Activated CD8-positive, alpha-beta T cell treated with anti-CD3 and anti-CD28 coated beads for 36 hours (primary cell): Measurements from ENCODE around the gene TNKS1BP1. TPM values are rescaled to one million over a fixed set of nuclear protein-coding genes. Genes with fewer than 3 reads are reported as not detected.

Experiments used
- ATAC-seq: fragments of 200-7000 bp; cut with Tn5 transposase; one replicate; pipeline ENCODE4 v1.10.0; 2021; ENCODE audit warnings: mild to moderate bottlenecking, moderate library complexity
- CTCF ChIA-PET: fragments of 350-600 bp; sonication (Branson Sonifier 250); formaldehyde crosslinking; loops from one replicate; lab custom pipeline; 2021; ENCODE audit warnings: antibody characterized with exemption; lab: Charles Lee
- POLR2A ChIA-PET: fragments of 350-600 bp; sonication (Branson Sonifier 250); formaldehyde crosslinking; loops from one replicate; lab custom pipeline; 2021; ENCODE audit warnings: antibody characterized with exemption; lab: Charles Lee
- DNase-seq: peaks from one replicate; pipeline ENCODE4 v3.0.0-alpha.2; 2020
- H3K27ac Mint-ChIP-seq: one replicate; pipeline ENCODE4 v1.8.0; 2021; ENCODE audit warnings: mild to moderate bottlenecking, mixed read lengths
- H3K27me3 Mint-ChIP-seq: one replicate; pipeline ENCODE4 v1.8.0; 2021; ENCODE audit warnings: mixed read lengths
- H3K36me3 Mint-ChIP-seq: one replicate; pipeline ENCODE4 v1.8.0; 2021; ENCODE audit warnings: low read depth, mixed read lengths
- H3K4me1 Mint-ChIP-seq: one replicate; pipeline ENCODE4 v1.8.0; 2021; ENCODE audit warnings: low read depth, mixed read lengths
- H3K4me3 Mint-ChIP-seq: one replicate; pipeline ENCODE4 v1.8.0; 2021; ENCODE audit warnings: mild to moderate bottlenecking, moderate library complexity, mixed read lengths
- H3K9me3 Mint-ChIP-seq: one replicate; pipeline ENCODE4 v1.8.0; 2021; ENCODE audit warnings: mixed read lengths
- intact Hi-C: fragments of 100-400 bp; cut with micrococcal nuclease; formaldehyde crosslinking; loops from one replicate; pipeline ENCODE4 v1.10.0; 2022
- total RNA-seq, 2 experiments: library from RNA; stranded (reverse); gene quantifications; one replicate each; pipeline ENCODE4 v1.2.3, GENCODE V29; 2021
- TF ChIP-seq, protein P1 (sequence below): fragments of 200-600 bp; IDR thresholded peaks from one replicate; pipeline ENCODE4 v1.8.0; 2022; ENCODE audit warnings: antibody characterized with exemption, mild to moderate bottlenecking

TNKS1BP1 gene
- total RNA-seq, 2 experiments from 2014 or later, result 18.4 to 23.2 TPM

DNA sequence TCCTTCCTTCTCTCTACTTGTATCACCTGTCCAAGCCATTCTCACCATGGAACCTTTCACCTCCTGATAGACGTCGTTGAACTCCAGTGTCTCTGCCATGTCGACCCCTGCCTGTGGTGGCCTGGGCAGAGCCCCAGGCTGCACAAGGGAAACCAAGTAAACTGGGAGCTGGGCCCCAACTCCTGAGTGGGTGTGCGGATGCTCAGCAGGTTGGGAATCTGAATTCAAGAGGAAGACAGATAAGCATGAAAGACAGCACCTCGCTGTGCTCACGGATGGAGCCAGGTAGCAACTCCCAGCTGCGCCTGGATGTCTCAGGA is 10.2 kb upstream of the TNKS1BP1 start:
- POLR2A ChIA-PET, result interaction anchor here (0.8 to 4.5 kb wide), 4 partner anchors 10 to 123 kb away, joined by 3 to 63 read pairs (median 4); partner anchors contain the start of gene TNKS1BP1
- no peaks in the 10 kb centered on the region for H3K9me3 Mint-ChIP-seq
- H3K4me3 Mint-ChIP-seq, result peak overlapping the region; percentile 96
- CTCF ChIA-PET, result interaction anchor here (1.0 kb wide), 1 partner anchor 10 kb away, joined by 4 read pairs; the partner anchor contains the start of gene TNKS1BP1
- H3K27me3 Mint-ChIP-seq, result no peaks in the 10 kb centered on the region
- peaks cover 54% of the 10 kb centered on the region for H3K36me3 Mint-ChIP-seq
- TF ChIP-seq, protein P1, sequence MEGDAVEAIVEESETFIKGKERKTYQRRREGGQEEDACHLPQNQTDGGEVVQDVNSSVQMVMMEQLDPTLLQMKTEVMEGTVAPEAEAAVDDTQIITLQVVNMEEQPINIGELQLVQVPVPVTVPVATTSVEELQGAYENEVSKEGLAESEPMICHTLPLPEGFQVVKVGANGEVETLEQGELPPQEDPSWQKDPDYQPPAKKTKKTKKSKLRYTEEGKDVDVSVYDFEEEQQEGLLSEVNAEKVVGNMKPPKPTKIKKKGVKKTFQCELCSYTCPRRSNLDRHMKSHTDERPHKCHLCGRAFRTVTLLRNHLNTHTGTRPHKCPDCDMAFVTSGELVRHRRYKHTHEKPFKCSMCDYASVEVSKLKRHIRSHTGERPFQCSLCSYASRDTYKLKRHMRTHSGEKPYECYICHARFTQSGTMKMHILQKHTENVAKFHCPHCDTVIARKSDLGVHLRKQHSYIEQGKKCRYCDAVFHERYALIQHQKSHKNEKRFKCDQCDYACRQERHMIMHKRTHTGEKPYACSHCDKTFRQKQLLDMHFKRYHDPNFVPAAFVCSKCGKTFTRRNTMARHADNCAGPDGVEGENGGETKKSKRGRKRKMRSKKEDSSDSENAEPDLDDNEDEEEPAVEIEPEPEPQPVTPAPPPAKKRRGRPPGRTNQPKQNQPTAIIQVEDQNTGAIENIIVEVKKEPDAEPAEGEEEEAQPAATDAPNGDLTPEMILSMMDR, result no peak
- DNase-seq, result no peak
- ATAC-seq, result no peak
- peaks cover 50% of the 10 kb centered on the region for H3K4me1 Mint-ChIP-seq
- peak overlapping the region; percentile 100 for H3K27ac Mint-ChIP-seq
- intact Hi-C loops, result no loop called here

DNA sequence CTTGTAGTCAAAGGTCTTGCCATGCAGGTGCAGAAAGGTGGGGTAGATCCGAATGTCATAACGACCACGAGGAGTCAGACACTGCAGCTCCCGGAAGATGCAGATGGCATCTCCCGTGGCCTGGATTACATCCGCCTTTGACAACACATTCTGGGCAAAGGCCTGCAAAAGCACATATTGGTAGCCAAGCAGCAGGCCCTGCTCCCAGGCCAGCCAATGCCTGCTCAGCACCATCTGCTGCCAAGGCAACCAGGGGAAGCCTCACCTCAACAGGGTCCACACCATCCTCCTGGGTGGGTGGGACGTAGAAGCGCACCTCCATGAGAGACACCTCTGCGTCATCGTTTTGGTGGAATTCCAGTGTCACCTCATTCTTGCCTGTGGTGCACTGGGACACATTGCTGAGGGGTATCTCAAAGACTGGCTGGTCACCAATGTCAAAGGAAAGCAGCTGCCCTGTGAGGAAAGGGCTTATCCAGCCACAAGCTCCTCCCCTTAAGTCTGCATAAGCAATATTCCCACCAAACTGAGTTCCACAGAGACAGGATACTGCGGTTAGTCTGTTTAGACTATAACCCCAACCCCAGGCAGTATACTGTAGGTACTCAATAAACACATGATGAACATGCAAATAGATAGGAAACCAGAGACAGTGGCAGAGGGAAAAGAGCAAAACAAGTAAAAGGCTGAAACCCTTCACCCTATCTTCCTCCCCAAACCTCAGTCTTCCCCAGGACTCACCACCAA is 8.1 kb upstream of the TNKS1BP1 start:
- ATAC-seq (no peak), DNase-seq (no peak)
- peaks cover 55% of the 10 kb centered on the region for H3K4me1 Mint-ChIP-seq
- H3K9me3 Mint-ChIP-seq, result no peaks in the 10 kb centered on the region
- peak overlapping the region; percentile 21 for H3K27ac Mint-ChIP-seq
- peaks cover 74% of the 10 kb centered on the region for H3K36me3 Mint-ChIP-seq
- no peaks in the 10 kb centered on the region for H3K27me3 Mint-ChIP-seq
- intact Hi-C loops, result no loop called here
- H3K4me3 Mint-ChIP-seq, result no peak overlapping the region
- ChIA-PET CTCF (interaction anchor here (1.3 to 1.5 kb wide), 2 partner anchors 13 to 125 kb away, joined by 3 to 4 read pairs; no protein-coding TSS in a partner anchor), POLR2A (interaction anchor here (0.8 to 4.5 kb wide), 2 partner anchors 7 to 63 kb away, joined by 3 to 63 read pairs; partner anchors contain the start of gene TNKS1BP1)
- TF ChIP-seq, protein P1, result no peak

DNA sequence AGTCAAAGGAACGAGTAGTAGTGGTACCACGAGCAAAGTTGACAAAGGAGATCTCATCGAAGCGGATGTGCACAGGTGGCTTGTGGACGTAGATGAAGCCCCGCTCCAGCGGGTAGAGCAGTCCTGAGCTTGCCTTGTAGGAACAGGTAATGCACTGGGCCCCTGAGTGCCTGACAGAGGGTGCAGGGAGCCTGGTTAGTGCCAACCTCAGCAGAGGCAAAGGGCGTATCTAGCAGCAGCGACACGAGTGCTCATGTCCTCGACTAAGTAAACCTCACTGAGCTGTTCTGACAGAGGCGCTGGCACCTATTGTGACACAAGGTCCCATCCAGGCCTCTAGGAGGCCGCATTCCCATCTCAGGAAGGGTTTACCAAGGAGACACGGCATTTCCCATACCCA is 7.0 kb upstream of the TNKS1BP1 start:
- CTCF ChIA-PET, result interaction anchor here (1.1 kb wide), 1 partner anchor 19 kb away, joined by 3 read pairs; no protein-coding TSS in a partner anchor

DNA sequence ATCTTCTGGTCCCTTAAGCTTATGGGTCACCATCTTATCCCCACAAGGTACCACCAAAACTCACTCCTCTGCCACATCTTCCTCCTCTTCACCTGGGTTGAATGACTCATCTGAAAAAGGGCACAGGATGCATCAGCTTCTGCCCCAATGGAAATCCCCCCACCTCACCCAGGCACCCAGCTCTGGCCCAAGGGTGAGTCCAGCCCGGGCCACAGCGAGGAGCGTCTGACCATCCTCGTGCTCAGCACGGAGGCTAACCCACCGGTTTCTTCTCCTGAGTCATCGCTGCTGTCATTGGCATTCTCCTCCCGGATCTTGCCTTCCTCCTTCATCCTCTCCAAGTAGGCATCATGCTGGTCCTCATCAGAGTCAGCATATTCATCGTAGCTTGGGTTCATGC is 5.3 kb upstream of the TNKS1BP1 start:
- DNase-seq (peak; percentile 46), ATAC-seq (peak; percentile 19)
- Mint-ChIP-seq H3K4me3 (no peak overlapping the region), H3K36me3 (peaks cover 97% of the 10 kb centered on the region), H3K27me3 (no peaks in the 10 kb centered on the region), H3K4me1 (peaks cover 70% of the 10 kb centered on the region), H3K27ac (peak overlapping the region; percentile 80), H3K9me3 (no peaks in the 10 kb centered on the region)
- TF ChIP-seq, protein P1, result no peak
- intact Hi-C loops, result no loop called here
- ChIA-PET POLR2A (interaction anchor here (0.7 kb wide), 1 partner anchor 16 kb away, joined by 3 read pairs; no protein-coding TSS in a partner anchor), CTCF (interaction anchor here (1.0 to 1.4 kb wide), 3 partner anchors 13 to 470 kb away, joined by 3 to 4 read pairs (median 3); no protein-coding TSS in a partner anchor)

More for the DNA sequence above, 7.0 kb upstream of the TNKS1BP1 start:
- Mint-ChIP-seq H3K27me3 (no peaks in the 10 kb centered on the region), H3K9me3 (no peaks in the 10 kb centered on the region), H3K27ac (no peak overlapping the region), H3K4me1 (peaks cover 64% of the 10 kb centered on the region), H3K36me3 (peaks cover 86% of the 10 kb centered on the region), H3K4me3 (no peak overlapping the region)
- TF ChIP-seq, protein P1, result no peak
- intact Hi-C loops, result no loop called here
- DNase-seq (no peak), ATAC-seq (no peak)
- POLR2A ChIA-PET, result interaction anchor here (0.8 to 1.4 kb wide), 2 partner anchors 11 to 96 kb away, joined by 3 read pairs; no protein-coding TSS in a partner anchor

DNA sequence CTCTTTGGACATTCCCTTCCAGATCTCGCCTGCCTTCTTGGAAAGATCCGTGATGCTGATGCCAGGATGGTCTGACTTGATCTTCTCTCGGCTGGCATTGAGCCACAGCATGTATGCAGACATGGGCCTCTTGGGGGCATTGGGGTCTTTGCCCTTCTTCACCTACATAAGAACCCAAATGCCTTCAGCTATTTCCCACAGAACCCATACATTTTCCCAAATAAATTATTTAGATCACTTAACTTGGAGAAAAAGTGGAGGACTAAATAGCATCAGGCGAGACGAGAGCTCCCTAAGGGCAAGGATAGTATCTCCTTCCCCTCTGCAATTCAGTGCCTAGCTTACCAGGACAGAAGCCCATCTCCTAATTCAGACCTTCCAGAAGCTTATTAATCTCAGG is 3.0 kb upstream of the TNKS1BP1 start:
- ChIA-PET CTCF (no interaction called here), POLR2A (no interaction called here)
- TF ChIP-seq, protein P1, result no peak
- Mint-ChIP-seq H3K4me1 (peaks cover 60% of the 10 kb centered on the region), H3K9me3 (no peaks in the 10 kb centered on the region), H3K4me3 (no peak overlapping the region), H3K27me3 (no peaks in the 10 kb centered on the region), H3K27ac (peak overlapping the region; percentile 4), H3K36me3 (peaks cover 74% of the 10 kb centered on the region)
- no peak for DNase-seq
- intact Hi-C loops, result no loop called here
- no peak for ATAC-seq
